ENCODE results near the gene DUSP15.

DUSP15 gene

GRCh38 chr20:31811796-31812728 is 58.3 kb downstream of the DUSP15 start:
- Histone ChIP-seq H3K27me3 (ENCODE audit: control insufficient read depth in 1 of 2, insufficient read depth in 2 of 2, low read length in 2 of 2) (no peaks in the 10 kb centered on the region), H3K9ac (ENCODE audit: low read depth in 1 of 2, low read length in 2 of 2) (no peak overlapping the region), H3K9me3 (ENCODE audit: control insufficient read depth in 1 of 2, low read length in 2 of 2) (no peaks in the 10 kb centered on the region), H3K4me1 (ENCODE audit: control insufficient read depth in 1 of 2, insufficient read depth in 2 of 2, low read length in 2 of 2) (no peaks in the 10 kb centered on the region), H3K36me3 (ENCODE audit: control insufficient read depth in 1 of 2, insufficient read depth in 2 of 2, low read length in 2 of 2) (no peaks in the 10 kb centered on the region), H3K4me3 (ENCODE audit: low read depth in 1 of 2, low read length in 2 of 2) (no peak overlapping the region), H3K27ac (ENCODE audit: low read depth, low read length) (no peak overlapping the region)

- no peaks in the 10 kb centered on the region for H3K36me3 ChIP-seq (ENCODE audit: control insufficient read depth in 1 of 2, insufficient read depth in 2 of 2, low read length in 2 of 2)
- H3K4me1 ChIP-seq (ENCODE audit: control insufficient read depth in 1 of 2, insufficient read depth in 2 of 2, low read length in 2 of 2): no peaks in the 10 kb centered on the region
- no peak overlapping the region for H3K9ac ChIP-seq (ENCODE audit: low read depth in 1 of 2, low read length in 2 of 2)
- no peak overlapping the region for H3K4me3 ChIP-seq (ENCODE audit: low read depth in 1 of 2, low read length in 2 of 2)
- H3K27ac ChIP-seq (ENCODE audit: low read depth, low read length): no peak overlapping the region
- no peaks in the 10 kb centered on the region for H3K27me3 ChIP-seq (ENCODE audit: control insufficient read depth in 1 of 2, insufficient read depth in 2 of 2, low read length in 2 of 2)
- H3K9me3 ChIP-seq (ENCODE audit: control insufficient read depth in 1 of 2, low read length in 2 of 2): no peaks in the 10 kb centered on the region
Measured at GRCh38 chr20:31811198-31811597, 59.1 kb downstream of the DUSP15 start.
